ENCODE measurements around the gene RNPEPL1. TPM values are rescaled to one million over a fixed set of nuclear protein-coding genes. Genes with fewer than 3 reads are reported as not detected.
"Not testable (repeated sequence)": the region's sequence is repeated elsewhere in the genome, so short reads cannot be mapped to it uniquely, and the experiment has no call there.

Gene RNPEPL1
- total RNA-seq, 1 experiment from 2014 or later: 25.8 TPM

DNA sequence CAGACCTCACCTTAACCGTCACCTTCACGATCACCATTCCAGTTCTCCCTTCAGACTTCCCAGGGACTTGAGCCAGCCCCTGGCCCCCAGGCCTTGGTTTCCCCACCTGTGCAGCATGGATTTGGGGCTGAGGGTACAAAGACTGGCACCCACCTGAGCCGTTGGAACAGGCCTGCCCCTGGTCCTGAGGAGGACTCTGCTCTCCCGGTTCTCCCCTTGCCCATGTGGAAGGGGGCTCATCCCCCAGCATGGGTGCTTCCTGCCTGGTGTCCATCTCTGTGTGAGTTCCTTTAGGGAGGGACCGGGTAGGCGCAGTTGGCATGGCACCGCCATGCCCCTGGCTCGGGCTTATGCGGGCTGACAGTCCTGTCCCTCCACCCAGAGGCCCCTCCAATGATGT is 46.1 kb downstream of the RNPEPL1 start:
- Histone ChIP-seq H3K27ac (ENCODE audit: low read length) (no peak overlapping the region), H3K9me3 (ENCODE audit: low read length) (no peaks in the 10 kb centered on the region), H3K4me3 (ENCODE audit: low read length) (no peak overlapping the region), H3K79me2 (ENCODE audit: low read length) (no peaks in the 10 kb centered on the region), H3K9me2 (replicated peaks; ENCODE audit: low read length) (no peaks in the 10 kb centered on the region), H3K27me3 (ENCODE audit: low read length) (no peaks in the 10 kb centered on the region), H2AFZ (ENCODE audit: low read length) (no peak overlapping the region), H3K9ac (ENCODE audit: low read length) (no peak overlapping the region), H4K20me1 (ENCODE audit: low read length) (no peaks in the 10 kb centered on the region), H3K4me1 (ENCODE audit: insufficient read depth, low read length) (no peaks in the 10 kb centered on the region), H3K4me2 (ENCODE audit: low read length) (no peak overlapping the region), H3K36me3 (ENCODE audit: low read depth, low read length) (no peaks in the 10 kb centered on the region), H3F3A (ENCODE audit: low read length, unreplicated experiment) (no peaks in the 10 kb centered on the region)
- CTCF ChIA-PET: no interaction called here
- TF ChIP-seq, protein P1, sequence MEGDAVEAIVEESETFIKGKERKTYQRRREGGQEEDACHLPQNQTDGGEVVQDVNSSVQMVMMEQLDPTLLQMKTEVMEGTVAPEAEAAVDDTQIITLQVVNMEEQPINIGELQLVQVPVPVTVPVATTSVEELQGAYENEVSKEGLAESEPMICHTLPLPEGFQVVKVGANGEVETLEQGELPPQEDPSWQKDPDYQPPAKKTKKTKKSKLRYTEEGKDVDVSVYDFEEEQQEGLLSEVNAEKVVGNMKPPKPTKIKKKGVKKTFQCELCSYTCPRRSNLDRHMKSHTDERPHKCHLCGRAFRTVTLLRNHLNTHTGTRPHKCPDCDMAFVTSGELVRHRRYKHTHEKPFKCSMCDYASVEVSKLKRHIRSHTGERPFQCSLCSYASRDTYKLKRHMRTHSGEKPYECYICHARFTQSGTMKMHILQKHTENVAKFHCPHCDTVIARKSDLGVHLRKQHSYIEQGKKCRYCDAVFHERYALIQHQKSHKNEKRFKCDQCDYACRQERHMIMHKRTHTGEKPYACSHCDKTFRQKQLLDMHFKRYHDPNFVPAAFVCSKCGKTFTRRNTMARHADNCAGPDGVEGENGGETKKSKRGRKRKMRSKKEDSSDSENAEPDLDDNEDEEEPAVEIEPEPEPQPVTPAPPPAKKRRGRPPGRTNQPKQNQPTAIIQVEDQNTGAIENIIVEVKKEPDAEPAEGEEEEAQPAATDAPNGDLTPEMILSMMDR (conservative IDR thresholded peaks at IDR 0.05; ENCODE audit: low read depth, low read length): no peak
- no peak for TF ChIP-seq EZH2 (IDR thresholded peaks at IDR 0.05; ENCODE audit: low read length, unreplicated experiment)
- TF ChIP-seq EZH2phosphoT487 (IDR thresholded peaks at IDR 0.05; ENCODE audit: borderline replicate concordance, low read length): no peak
- no TSS peak for BruUV-seq (replicated peaks)
- ATAC-seq (no peak), DNase-seq (no peak)
- intact Hi-C loops (cut with micrococcal nuclease): no loop called here
- POLR2A ChIA-PET (ENCODE audit: unreplicated experiment): no interaction called here

DNA sequence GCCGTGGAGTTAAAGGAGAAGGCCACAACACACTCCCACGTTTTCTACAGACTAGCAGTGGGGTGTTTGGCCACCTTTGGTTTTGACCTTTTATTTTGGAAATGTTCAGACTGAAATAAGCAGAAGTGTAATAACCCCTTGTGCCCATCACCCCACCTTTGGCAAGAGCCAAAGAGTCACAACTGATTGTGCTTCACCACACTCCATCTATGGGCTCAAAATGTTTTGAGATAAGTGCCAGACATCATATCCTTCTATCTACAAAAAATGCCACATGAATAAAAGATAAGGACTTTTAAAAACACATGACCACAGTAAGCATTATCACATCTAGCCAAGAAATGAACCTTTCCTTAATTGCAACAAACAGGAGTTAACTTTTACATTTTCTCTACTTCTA is 47.1 kb downstream of the RNPEPL1 start:
- no peak for TF ChIP-seq EZH2phosphoT487 (IDR thresholded peaks at IDR 0.05; ENCODE audit: borderline replicate concordance, low read length)
- TF ChIP-seq EZH2 (IDR thresholded peaks at IDR 0.05; ENCODE audit: low read length, unreplicated experiment): no peak
- TF ChIP-seq, protein P1 (conservative IDR thresholded peaks at IDR 0.05; ENCODE audit: low read depth, low read length): no peak
- Histone ChIP-seq H3K36me3 (ENCODE audit: low read depth, low read length) (no peaks in the 10 kb centered on the region), H3K27me3 (ENCODE audit: low read length) (no peaks in the 10 kb centered on the region), H3K4me1 (ENCODE audit: insufficient read depth, low read length) (no peaks in the 10 kb centered on the region), H3K27ac (ENCODE audit: low read length) (no peak overlapping the region), H3K4me2 (ENCODE audit: low read length) (no peak overlapping the region), H3K9ac (ENCODE audit: low read length) (no peak overlapping the region), H2AFZ (ENCODE audit: low read length) (no peak overlapping the region), H3K9me3 (ENCODE audit: low read length) (no peaks in the 10 kb centered on the region), H3K79me2 (ENCODE audit: low read length) (no peaks in the 10 kb centered on the region), H3F3A (ENCODE audit: low read length, unreplicated experiment) (no peaks in the 10 kb centered on the region), H4K20me1 (ENCODE audit: low read length) (no peaks in the 10 kb centered on the region), H3K4me3 (ENCODE audit: low read length) (no peak overlapping the region), H3K9me2 (replicated peaks; ENCODE audit: low read length) (no peaks in the 10 kb centered on the region)
- POLR2A ChIA-PET (ENCODE audit: unreplicated experiment): no interaction called here
- CTCF ChIA-PET: no interaction called here
- no TSS peak for BruUV-seq (replicated peaks)
- ATAC-seq (no peak), DNase-seq (no peak)
- intact Hi-C loops (cut with micrococcal nuclease): no loop called here

DNA sequence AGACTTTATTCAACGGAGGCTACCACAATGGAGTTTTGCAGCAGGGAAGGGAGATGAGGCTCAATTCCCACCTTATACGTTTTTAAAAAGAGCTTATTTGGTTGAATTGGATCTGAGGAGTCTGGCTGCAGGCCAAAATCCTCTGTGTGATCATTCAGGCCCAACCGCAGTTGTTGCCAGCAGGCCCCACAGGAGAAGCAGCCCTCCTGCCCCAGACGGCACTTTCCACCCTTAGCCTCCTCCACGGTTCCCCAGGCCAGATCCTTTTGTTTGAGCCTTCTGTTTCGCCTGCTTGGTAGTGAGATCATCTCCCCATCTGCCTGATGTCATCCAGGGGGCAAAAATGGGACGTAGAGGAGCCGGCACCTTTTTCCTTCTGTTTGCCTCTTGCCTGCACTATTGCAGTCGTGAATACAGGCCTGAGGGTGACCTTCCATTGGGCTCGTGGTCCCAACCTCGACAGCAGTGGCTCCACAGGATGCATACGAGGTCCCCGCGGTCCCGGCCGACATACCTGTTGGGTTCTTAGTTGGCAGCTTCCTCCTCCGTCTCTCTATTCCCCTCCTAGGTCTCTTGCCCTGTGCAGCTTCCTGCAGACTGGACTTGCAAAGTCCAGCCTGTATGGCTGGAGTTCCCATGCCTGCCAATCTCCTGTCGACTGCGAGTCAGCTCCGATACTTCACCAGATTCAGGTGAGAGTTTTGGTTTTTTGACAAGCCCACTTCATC is 47.7 kb downstream of the RNPEPL1 start:
- H3K4me2 ChIP-seq (ENCODE audit: low read length): no peak overlapping the region
- H3F3A ChIP-seq (ENCODE audit: low read length, unreplicated experiment): no peaks in the 10 kb centered on the region
- no peaks in the 10 kb centered on the region for H3K36me3 ChIP-seq (ENCODE audit: low read depth, low read length)
- intact Hi-C loops (cut with micrococcal nuclease): no loop called here
- no peaks in the 10 kb centered on the region for H4K20me1 ChIP-seq (ENCODE audit: low read length)
- no peaks in the 10 kb centered on the region for H3K27me3 ChIP-seq (ENCODE audit: low read length)
- no peaks in the 10 kb centered on the region for H3K9me2 ChIP-seq (replicated peaks; ENCODE audit: low read length)
- DNase-seq: no peak
- H2AFZ ChIP-seq (ENCODE audit: low read length): no peak overlapping the region
- BruUV-seq (replicated peaks): no TSS peak
- H3K9me3 ChIP-seq (ENCODE audit: low read length): no peaks in the 10 kb centered on the region
- no peaks in the 10 kb centered on the region for H3K4me1 ChIP-seq (ENCODE audit: insufficient read depth, low read length)
- TF ChIP-seq EZH2 (IDR thresholded peaks at IDR 0.05; ENCODE audit: low read length, unreplicated experiment) (no peak), EZH2phosphoT487 (IDR thresholded peaks at IDR 0.05; ENCODE audit: borderline replicate concordance, low read length) (no peak)
- TF ChIP-seq, protein P1 (conservative IDR thresholded peaks at IDR 0.05; ENCODE audit: low read depth, low read length): no peak
- no peak overlapping the region for H3K4me3 ChIP-seq (ENCODE audit: low read length)
- H3K79me2 ChIP-seq (ENCODE audit: low read length): no peaks in the 10 kb centered on the region
- H3K9ac ChIP-seq (ENCODE audit: low read length): no peak overlapping the region
- POLR2A ChIA-PET (ENCODE audit: unreplicated experiment): no interaction called here
- ATAC-seq: no peak
- CTCF ChIA-PET: no interaction called here
- no peak overlapping the region for H3K27ac ChIP-seq (ENCODE audit: low read length)

DNA sequence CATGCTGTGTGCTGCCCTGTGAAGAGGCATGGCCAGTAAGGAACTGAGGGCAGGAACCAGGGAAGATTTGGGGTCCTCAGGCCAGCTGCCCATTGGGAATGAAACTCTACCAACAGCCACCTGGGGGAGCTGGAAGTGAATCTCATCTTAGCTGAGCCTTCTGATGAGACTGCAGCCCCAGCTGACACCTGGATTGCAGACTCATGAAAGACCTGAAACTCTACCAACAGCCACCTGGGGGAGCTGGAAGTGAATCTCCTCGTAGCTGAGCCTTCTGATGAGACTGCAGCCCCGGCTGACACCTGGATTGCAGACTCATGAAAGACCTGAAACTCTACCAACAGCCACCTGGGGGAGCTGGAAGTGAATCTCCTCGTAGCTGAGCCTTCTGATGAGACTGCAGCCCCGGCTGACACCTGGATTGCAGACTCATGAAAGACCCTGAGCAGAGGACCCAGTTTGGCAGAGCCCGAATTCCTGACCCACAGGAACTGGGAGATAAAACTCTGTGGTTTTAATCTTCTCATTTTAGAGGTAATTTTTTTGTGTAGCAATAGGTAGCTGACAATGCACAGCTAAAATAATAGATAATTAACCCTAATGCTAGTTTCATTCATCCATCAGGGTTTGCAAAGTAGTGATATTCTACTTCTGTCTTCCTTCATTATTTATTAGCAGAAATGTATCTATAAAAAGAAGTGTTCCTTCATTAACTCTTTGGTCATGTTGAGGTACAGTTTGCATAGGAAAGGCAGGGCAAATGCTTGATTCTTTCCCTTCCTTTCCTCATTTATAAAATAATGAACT is 48.8 kb downstream of the RNPEPL1 start:
- H3K4me1 ChIP-seq (ENCODE audit: insufficient read depth, low read length); H2AFZ ChIP-seq (ENCODE audit: low read length); H3K79me2 ChIP-seq (ENCODE audit: low read length); H4K20me1 ChIP-seq (ENCODE audit: low read length); intact Hi-C loops (cut with micrococcal nuclease); BruUV-seq (replicated peaks); H3K9me2 ChIP-seq (replicated peaks; ENCODE audit: low read length); H3K4me3 ChIP-seq (ENCODE audit: low read length); H3K9me3 ChIP-seq (ENCODE audit: low read length); H3K4me2 ChIP-seq (ENCODE audit: low read length); H3K27me3 ChIP-seq (ENCODE audit: low read length); DNase-seq; H3F3A ChIP-seq (ENCODE audit: low read length, unreplicated experiment); H3K27ac ChIP-seq (ENCODE audit: low read length); H3K9ac ChIP-seq (ENCODE audit: low read length); ATAC-seq; POLR2A ChIA-PET (ENCODE audit: unreplicated experiment); CTCF ChIA-PET; H3K36me3 ChIP-seq (ENCODE audit: low read depth, low read length): not testable (repeated sequence)

All from PC-3 (cell line).